Measurements from ENCODE around the gene ESRRA.

Gene ESRRA

DNA sequence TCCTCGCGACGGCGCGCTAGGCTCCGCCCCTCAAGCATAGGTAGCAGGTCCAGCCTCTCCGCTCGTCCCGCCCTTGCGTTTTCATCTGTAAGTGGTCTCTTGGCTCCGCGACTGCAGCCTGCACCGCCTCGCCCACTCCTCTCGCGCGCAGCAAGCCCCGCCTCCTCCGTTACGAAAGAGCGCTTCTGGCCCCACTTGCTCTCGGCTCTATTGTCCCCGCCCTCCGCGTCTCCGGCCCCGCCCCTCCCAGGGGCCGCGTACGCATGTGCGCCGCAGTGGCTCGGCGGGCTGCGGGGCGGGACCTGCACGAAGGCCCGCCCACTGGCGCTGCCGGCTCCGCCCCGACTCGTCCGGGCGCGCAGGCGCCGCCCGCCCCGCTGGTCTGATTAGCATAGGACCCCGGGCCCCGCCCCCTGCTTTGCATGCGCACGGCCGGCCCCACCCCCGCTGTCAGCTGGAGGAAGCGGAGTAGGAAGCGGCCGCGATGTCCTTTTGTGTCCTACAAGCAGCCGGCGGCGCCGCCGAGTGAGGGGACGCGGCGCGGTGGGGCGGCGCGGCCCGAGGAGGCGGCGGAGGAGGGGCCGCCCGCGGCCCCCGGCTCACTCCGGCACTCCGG lies at the start of gene ESRRA:
TSS of gene ESRRA (plus strand) at position 450 of the 616 bp plus-strand sequence. CDS start 1,656 bp downstream, outside the sequence.
- peak; percentile 78 for DNase-seq (ENCODE audit: low read depth)

DNA sequence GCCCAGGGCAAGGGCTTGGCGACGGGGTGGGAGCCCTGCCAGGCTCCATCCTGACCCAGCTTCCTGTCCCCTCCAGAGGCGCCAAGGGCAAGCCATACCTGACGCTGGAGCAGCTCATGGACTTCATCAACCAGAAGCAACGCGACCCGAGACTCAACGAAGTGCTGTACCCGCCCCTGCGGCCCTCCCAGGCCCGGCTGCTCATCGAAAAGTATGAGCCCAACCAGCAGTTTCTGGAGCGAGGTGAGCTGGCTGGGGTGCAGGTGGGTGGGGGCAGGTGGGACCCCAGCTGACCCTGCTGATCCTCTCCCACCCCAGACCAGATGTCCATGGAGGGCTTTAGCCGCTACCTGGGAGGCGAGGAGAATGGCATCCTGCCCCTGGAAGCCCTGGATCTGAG lies 49.0 kb upstream of the ESRRA start:
- no peak for DNase-seq (ENCODE audit: low read depth)

DNA sequence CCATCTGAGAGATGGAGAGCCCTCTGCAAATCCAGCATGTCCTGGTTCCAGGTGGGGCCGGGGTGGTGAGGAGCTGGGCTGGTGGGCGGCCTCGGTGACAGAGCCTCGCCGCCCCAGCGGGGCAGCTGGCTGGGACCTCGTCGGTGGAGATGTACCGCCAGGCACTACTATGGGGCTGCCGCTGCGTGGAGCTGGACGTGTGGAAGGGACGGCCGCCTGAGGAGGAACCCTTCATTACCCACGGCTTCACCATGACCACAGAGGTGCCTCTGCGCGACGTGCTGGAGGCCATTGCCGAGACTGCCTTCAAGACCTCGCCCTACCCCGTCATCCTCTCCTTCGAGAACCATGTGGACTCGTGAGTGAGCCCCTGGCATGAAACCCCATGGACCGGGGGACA lies 47.0 kb upstream of the ESRRA start:
- no peak for DNase-seq (ENCODE audit: low read depth)

DNA sequence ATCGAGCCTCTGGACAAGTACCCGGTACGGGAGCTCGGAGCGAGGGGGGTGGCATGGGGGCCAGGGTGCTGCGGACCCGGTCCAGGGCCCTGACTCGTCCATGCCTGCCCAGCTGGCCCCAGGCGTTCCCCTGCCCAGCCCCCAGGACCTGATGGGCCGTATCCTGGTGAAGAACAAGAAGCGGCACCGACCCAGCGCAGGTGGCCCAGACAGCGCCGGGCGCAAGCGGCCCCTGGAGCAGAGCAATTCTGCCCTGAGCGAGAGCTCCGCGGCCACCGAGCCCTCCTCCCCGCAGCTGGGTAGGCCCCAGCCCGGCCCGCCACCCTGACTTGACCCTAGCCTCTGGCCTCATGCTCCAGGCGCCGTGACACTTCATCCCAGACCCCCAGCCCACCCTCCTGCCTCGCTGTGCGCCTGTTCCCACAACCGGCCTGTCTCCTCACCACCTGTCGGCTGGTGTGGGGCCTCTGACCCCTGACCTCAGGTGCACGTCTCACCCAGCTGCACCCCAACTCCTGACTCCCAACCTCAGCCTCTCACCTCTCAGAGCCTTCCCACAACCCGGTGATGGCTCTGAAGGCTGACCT lies 46.3 kb upstream of the ESRRA start:
- no peak for DNase-seq (ENCODE audit: low read depth)

DNA sequence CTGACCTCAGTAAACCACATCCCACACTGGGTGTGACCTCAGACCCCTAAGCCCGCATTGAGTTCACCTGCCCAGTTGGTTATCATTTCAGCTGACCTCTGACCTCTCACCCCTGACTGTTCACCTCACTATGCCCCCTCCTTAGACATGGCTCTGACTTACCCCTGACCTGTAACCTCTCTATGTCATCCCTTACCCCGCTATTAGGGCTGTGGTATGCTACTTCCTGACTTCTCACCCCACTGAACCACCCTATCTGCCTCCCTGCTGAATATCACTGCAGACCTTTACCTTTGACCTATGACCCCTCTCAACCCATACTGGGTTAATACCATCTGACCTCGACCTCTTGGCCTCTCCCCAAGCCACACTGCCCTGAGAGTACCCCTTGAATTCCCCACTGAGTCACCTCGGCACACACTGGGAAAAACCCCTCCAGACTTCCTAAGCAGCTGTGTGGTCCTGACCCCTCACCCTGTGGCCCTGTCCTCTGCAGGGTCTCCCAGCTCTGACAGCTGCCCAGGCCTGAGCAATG lies 45.7 kb upstream of the ESRRA start:
- DNase-seq (ENCODE audit: low read depth), result no peak

DNA sequence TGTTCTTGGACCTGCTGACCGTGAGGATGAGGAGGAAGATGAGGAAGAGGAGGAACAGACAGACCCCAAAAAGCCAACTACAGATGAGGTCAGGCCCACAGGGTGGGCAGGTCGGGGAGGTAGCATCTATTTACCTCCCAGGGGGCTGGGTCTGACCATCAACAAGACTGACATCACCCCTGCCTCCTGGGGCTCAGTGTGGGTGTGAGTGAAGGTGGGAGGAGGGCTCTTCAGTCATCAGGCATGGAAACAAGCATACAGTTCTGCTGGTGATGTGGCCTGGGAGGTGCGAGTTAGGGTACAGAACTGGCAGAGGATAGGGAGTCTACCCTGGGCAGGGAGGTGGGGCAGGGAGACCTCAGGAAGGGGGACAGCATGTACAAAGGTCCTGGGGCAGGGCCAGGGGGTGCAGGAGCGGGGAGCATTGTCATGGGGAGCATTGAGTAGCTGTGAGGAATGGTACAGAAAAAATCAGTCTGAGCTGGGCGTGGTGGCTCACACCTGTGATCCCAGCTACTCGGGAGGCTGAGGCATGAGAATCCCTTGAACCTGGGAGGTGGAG lies 45.1 kb upstream of the ESRRA start:
- DNase-seq (ENCODE audit: low read depth), result no peak

DNA sequence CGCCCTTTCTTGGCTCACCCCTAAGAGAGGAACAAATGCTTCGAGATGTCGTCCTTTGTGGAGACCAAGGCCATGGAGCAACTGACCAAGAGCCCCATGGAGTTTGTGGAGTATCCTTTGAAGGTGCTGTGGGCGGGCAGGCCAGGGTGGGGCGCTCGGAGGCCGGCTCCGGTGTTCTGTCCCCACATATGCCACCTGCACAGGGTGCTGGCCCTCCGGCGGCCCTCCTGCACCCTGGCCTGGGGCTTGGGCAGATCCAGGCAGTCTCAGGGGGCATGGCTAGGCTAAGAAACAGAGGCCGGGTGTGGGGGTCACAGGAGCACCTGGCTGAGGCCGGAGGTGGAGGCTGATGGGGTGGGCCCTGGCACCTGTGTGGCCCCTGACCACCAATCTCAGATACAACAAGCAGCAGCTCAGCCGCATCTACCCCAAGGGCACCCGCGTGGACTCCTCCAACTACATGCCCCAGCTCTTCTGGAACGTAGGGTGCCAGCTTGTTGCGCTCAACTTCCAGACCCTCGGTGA lies 43.7 kb upstream of the ESRRA start:
- DNase-seq (ENCODE audit: low read depth), result no peak

DNA sequence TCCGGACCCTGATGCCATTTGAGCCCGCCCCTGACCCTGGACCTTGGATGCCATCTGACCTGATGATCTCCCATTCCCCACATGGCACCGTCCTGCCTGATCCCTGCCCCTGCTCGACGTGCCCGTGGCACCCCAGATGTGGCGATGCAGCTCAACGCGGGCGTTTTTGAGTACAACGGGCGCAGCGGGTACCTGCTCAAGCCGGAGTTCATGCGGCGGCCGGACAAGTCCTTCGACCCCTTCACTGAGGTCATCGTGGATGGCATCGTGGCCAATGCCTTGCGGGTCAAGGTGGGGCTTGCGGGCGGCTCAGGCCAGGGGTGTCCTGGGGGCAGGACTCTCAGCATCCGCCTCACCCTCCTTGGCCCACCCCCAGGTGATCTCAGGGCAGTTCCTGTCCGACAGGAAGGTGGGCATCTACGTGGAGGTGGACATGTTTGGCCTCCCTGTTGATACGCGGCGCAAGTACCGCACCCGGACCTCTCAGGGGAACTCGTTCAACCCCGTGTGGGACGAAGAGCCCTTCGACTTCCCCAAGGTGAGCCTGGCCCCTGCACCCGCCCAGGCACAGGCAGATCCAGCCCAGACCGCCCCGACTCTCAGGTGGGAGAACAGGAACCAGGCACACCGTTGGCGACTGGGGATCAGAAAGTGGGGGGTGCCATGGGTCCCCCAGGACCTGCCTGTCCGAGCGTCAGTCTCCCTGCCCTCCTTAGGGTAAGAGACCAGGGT lies 42.9 kb upstream of the ESRRA start:
- DNase-seq (ENCODE audit: low read depth), result no peak

DNA sequence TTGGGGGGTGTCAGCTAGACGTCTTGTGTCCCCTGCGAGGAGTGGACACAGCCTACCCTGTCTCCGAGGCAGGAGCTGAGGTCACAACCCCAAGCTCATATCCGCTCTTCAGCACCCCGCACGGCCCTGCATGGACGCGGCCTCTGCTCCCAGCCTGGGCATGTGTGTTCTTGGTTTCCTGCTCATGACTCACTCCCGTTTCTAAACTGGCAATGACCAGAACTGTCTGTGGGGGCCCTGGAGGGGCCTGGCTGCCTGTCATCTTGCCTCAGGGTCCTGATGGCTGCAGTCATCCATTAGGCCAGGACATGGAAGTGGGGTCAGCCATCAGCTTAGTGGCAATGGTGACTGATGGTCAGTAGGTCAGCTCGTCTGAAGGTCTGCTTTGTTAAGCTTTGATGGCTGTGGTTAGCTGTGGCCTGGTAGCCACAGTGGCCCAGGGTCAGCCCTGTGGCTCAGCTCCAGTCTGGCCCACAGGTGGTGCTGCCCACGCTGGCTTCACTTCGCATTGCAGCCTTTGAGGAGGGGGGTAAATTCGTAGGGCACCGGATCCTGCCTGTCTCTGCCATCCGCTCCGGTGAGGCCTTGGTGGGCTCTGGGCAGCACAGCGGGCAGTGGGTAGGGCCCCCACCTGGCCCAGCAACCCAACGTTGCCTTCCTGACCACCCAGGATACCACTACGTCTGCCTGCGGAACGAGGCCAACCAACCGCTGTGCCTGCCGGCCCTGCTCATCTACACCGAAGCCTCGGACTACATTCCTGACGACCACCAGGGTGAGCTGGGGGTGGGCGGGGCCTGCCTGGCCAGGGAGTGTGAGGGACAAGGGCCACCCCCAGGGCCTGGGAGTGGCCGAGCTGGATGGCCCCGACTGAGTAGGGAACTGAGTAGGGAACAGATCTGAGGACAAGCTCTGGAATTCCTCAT lies 42.0 kb upstream of the ESRRA start:
- DNase-seq (ENCODE audit: low read depth), result no peak

DNA sequence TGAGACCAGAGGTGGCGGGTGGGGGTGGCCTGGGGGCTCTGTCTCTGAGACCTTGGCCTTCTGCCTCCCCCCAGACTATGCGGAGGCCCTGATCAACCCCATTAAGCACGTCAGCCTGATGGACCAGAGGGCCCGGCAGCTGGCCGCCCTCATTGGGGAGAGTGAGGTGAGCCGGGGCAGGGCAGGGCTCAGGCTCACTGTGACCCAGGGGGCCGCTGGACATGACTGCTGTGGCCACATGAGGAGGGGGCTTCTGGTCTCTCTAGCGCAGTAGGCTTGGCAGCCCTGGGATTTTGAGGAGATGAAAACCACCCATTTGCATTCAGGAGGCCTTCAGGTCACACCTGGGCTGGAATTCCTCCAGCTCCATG lies 41.4 kb upstream of the ESRRA start:
- no peak for DNase-seq (ENCODE audit: low read depth)

DNA sequence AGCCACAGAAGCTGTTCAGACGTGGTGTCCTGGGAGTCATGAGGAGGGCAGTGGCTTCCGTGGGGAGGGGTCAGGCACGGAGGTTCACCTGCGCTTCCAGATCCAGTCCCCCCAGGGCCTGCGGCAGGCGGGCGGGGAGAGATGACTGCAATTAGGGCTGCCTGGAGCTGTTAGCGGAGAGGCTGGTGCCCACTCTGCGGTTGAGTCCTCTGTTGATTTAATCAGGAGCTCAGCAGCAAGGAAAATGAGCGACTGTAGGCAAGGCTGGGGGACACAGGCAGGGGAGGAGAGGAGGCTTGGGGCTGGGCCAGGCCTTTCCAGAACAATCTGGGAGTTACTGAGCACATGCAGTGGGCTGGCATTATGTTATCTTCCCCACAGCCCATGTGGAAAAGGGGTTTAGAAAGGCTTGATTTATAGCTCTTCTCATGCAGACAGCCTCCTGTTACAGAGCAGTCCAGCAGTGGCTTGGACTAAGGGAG lies 40.9 kb upstream of the ESRRA start:
- no peak for DNase-seq (ENCODE audit: low read depth)

DNA sequence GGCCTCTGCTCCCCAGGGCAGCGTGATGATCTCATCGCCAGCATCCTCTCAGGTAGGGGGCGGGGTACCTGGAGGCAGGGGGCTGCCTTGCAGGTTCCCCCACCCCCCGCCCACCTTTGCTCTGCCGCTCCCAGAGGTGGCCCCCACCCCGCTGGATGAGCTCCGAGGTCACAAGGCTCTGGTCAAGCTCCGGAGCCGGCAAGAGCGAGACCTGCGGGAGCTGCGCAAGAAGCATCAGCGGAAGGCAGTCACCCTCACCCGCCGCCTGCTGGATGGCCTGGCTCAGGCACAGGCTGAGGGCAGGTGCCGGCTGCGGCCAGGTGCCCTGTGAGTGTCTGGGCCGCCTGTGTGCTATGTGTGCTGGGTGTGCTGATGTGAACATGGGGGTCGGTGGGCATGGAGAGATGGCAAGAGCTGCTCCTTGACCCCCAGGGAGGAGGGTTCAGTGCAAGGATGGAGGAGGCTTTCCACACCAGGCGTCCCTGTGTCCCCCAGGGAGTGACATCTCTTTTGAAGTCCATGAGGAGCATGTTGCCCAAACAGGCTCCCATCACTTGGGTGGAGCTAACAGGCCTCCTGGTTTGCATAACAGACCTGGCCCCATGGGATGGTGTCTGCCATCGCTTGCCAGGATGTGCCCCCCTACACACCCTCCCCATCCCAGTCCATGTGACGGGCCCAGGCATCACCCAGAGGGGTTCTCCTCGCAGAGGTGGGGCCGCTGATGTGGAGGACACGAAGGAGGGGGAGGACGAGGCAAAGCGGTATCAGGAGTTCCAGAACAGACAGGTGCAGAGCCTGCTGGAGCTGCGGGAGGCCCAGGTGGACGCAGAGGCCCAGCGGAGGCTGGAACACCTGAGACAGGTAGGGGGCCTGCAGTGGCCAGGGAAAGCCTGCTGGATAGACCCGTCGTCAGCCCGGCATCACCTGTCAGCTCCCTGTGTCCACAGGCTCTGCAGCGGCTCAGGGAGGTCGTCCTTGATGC lies 39.9 kb upstream of the ESRRA start:
- no peak for DNase-seq (ENCODE audit: low read depth)

DNA sequence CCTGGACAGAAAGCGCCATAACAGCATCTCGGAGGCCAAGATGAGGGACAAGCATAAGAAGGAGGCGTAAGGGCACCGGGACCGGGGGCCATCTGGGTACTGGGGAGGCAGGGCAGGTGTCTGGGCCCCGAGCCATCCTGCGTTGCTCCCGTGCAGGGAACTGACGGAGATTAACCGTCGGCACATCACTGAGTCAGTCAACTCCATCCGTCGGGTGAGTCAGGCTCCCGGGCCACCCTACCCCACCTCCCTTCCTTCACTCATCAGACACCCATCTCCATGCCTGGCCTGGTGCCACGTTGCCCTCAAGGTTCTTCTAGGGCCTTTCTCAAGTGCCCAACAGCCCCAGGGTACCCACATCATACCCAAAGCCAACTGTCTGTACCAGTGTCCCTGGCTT lies 39.0 kb upstream of the ESRRA start:
- no peak for DNase-seq (ENCODE audit: low read depth)

DNA sequence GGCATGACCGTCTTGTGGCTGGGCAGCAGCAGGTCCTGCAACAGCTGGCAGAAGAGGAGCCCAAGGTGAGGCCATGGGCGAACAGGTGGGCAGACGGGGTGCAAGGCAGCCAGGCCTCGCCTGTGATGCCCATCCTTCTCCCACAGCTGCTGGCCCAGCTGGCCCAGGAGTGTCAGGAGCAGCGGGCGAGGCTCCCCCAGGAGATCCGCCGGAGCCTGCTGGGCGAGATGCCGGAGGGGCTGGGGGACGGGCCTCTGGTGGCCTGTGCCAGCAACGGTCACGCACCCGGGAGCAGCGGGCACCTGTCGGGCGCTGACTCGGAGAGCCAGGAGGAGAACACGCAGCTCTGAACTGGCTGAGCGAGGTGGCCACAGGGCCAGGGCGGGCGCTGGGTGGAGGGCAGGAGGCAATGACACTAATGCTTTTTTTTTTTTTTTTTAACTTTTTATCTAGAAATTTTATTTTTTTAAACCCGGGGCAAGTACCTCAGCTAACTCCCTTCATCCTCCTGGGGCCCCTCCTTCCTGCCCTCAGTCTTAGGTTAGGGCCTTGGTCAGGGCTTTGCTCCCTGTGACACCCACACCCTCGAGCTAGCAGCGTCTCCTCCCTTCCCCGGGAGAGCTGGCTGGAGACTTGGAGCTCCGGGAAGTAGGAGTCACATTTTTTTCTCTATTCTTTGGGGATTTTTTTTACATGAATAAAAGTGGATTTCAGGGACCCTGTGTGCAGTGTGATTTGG lies 37.9 kb upstream of the ESRRA start:
- DNase-seq (ENCODE audit: low read depth), result no peak

DNA sequence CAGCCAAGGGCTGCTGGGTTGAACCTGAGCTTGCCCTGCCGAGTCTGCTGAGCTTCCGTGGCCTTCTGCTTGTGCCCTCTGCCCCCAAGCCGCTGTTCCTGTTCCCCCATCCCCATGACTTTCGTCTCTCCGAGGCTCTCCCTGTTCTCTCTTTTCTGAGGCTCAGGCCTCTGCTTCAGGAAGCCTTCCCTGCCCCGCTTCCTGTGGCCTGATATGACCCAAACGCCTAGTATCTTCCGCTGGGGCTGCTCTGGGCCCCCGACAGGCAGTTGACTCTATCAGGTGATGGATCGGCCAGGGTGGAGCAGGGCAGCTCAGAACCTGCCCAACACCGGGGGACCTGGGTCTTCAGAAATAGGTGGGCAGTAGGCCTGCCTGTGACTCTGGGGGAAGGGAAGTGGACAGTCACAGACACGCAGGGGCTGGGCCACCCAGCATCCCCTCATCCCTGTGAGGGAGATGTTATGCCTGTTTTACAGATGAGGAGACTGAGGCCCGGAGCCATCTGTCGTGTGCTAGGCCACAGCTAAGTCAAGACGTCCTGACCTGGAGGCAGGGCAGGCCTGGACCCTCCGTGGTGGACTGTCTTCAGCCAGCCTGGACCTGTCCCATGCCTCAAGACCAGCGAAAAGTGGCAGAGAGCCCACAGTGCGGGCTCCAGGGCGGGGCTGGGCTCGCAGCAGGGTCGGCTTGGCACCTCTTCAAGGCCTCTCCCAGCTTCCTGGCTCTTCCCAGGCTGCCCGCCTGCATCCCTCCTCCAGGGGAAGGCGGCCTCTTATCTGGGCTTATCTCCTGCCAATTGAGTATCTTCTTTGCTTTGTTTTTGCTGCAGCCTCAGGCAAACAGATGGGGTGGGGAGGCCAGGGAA lies 37.1 kb upstream of the ESRRA start:
- no peak for DNase-seq (ENCODE audit: low read depth)

DNA sequence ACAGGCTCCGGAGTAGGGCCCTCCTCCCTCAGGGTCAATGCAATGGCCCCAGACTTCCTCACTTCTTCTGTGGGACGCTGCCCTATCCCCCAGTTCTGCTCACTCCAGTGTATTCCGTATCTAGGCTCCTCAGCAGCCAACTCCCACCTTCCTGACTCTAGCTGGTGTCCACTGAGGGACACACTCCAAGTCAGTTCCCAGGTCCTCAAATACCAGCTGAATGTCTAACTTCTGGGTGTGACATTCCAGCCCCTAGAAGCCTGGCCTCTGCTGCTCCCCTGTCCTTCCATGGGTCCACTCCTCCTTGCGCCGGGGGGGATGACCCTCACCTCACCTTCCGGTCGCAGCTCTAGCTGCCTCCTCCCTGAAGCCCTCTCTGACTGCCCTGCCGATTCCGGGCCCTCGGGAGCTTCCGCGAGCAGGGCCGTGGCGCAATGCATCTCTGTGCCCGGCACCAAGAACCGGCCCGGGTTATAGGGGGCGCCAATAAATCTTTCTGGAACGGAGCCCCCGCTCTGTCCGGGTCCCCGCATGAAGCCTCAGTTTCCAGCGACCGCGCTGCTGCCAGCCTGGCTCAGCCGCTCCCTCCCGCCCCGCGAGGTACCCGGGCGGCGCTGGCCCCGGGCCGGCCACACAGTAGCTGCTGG lies 36.3 kb upstream of the ESRRA start:
- DNase-seq (ENCODE audit: low read depth), result no peak

DNA sequence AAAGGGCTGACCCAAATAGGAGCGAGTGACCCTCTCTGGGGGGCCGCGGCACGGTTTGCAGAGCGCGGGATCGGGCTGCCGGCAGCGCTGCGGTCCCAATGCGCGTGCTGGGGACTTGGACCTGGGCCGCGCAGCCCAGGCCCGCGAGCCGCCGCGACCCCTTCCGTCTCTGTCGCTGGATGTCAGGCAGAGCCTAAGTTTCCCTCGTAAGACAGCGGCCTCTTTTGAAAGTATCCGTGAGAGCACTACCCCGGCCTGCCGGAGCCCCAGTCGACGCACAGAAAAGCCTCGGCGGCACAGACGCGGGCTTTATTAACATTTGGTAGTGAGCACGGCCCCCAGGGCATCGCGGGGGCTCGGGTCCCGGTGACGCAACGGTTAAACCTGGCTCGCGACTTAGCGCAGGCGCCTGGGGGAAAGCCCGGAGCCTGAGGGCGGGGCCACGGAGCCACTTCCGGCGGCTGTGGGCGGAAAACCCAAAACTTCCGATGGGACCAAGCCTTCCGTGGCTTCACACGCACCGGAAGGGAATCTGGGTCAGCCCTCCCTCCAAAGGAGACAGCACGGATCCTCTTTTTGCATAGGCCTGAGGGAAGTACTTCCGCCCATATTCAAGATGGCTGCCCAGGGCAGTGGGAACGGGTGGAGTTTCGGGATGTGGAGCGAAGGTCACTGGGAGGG lies 35.6 kb upstream of the ESRRA start:
- DNase-seq (ENCODE audit: low read depth), result peak; percentile 99

All from HS-5 (cell line).